Measurements from ENCODE around the gene ZNF398.

Gene ZNF398

GRCh38 chr7:149147752-149148653, 750 bp downstream of the ZNF398 start:
- no peak for DNase-seq

DNA sequence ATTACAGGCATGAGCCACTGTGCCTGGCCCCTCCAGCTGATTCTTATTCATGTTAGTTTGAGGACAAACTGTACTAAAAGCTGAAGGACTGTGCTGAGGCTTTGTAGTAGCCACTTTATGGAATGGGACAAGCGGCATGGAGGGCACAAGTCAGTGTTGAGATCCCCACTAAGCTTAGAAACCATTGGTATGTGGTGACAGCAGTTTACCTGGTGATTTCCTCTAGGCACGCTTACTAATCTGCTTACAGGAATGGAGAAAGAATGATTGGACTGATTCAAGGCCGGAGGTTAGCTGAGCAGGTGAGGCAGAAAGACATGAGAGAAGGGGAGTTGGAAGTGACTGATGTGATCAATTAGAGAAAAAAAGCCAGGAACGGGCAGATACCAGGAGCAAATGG, 3.7 kb downstream of the ZNF398 start:
- DNase-seq, result no peak

- no peak for DNase-seq
These were observed 6.1 kb downstream of the ZNF398 start for GRCh38 chr7:149153346-149153745.

- DNase-seq, result no peak
These were observed 6.8 kb downstream of the ZNF398 start for GRCh38 chr7:149154056-149154455.

GRCh38 chr7:149156898-149157297, 9.6 kb downstream of the ZNF398 start:
- no peak for DNase-seq

DNA sequence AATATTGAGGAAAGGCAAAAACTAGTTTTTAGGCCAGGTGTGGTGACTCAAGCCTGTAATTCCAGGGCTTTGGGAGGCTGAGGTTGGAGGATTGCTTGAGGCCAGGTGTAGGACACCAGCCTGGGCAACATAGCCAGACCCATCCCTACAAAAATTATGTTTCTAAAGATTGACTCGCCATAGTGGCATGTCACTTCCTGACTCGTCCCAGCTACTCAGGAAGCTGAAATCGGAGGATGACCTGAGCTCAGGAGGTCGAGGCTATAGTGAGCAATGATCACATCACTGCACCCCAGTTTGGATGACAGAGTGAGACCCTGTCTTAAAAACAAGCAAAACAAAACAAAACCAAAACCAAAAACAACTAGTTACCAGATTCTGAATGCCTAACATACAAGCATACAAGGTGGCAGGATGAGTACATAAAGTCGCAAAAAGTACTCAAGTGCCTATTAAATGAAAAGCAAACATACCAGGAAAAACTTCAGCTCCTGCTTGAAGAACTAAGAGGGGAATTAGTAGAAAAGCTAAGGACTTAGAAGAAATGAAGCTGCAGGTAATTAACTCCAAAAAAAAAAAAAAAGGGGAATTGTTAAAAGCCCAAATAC, 14.1 kb downstream of the ZNF398 start:
- DNase-seq, result no peak

DNA sequence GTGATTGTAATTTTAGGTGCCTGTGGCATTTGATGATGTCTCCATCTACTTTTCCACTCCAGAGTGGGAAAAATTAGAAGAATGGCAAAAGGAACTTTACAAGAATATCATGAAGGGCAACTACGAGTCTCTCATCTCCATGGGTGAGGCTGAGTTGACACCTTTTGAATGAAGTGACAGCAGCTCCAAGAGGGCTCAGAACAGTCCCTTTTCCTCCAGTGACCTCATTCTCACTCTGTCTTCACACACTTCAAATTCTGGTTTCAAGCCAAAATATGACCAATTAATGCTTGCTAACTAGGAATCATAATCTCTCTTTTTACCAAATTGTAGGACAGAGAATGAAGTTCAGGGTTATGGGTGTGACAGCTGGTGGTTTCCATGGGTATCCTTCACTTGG, 18.9 kb downstream of the ZNF398 start:
- no peak for DNase-seq

GRCh38 chr7:149166630-149167352, 19.5 kb downstream of the ZNF398 start:
- DNase-seq, result no peak

DNA sequence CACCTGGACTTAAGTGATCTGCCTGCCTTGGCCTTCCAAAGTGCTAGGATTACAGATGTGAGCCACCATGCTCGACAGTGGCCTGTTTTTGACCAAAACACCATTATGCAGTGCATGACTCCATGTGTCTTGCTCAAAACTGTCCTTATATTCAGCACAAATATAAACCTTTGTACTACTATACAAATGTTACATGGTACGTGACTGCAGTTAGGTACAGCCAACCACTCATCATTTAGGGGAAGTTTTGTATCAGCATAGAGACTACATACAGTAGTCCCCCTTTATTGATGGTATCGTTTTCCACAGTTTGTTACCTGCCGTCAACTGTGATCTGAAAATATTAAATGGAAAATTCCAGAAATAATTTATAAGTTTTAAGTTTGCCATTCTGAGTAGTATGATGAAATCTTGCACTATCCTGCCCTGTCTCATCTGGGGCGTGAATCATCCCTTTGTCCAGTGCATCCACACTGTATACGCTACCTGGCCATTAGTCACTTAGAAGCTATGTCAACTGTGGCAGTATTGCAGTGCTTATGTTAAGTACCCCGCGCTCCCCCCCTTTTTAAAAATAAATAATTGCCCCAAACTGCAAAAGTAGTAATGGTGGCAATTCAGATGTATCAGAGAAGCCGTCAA, 24.8 kb downstream of the ZNF398 start:
- DNase-seq, result peak; percentile 69

DNA sequence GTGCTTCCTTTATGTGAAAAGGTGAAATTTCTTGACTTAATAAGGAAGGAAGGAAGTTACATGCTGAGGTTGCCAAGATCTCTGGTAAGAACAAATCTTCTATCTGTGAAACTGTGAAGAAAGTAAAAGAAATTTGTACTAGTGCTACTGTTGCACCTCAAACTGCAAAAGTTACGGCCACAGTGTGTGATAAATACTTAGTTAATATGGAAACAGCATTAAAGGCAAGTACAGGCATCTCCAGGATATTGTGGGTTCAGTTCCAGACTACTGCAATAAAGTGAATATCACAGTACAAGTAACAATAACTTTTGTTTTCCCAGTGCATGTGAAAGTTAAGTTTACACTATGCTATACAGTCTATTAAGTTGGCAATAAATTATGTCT, 25.3 kb downstream of the ZNF398 start:
- DNase-seq, result no peak

DNA sequence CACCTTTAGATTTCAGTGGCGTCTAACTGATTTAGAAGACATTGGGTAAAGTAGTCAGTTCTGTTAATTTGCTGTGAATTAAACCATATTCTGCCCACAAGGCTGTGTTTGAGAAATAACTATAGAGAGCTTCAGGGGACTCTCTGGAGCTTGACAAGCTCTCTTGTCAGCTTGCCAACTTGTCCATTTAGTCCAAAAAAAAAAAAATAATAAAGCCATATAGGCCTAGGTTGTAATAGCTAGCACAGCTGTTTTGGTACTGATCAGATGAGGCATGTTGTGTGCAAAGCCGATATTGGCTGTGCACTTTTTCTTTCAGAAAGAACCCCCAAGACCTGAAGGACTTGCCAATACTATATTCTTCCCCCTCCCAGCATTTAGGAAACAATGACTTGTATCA, 27.9 kb downstream of the ZNF398 start:
- no peak for DNase-seq

DNA sequence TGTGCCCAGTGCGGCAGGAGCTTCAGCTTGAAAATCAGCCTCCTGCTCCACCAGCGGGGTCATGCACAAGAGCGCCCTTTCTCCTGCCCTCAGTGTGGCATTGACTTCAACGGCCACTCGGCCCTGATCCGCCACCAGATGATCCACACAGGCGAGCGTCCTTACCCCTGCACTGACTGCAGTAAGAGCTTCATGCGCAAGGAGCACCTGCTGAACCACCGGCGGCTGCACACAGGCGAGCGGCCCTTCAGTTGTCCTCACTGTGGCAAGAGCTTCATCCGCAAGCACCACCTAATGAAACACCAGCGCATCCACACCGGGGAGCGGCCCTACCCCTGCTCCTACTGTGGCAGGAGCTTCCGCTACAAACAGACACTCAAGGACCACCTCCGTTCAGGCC, 32.0 kb downstream of the ZNF398 start:
- DNase-seq, result no peak

- peak; percentile 36 for DNase-seq
These were observed 33.6 kb downstream of the ZNF398 start for GRCh38 chr7:149180722-149181449.

GRCh38 chr7:149181450-149181790, 34.2 kb downstream of the ZNF398 start:
- no peak for DNase-seq

DNA sequence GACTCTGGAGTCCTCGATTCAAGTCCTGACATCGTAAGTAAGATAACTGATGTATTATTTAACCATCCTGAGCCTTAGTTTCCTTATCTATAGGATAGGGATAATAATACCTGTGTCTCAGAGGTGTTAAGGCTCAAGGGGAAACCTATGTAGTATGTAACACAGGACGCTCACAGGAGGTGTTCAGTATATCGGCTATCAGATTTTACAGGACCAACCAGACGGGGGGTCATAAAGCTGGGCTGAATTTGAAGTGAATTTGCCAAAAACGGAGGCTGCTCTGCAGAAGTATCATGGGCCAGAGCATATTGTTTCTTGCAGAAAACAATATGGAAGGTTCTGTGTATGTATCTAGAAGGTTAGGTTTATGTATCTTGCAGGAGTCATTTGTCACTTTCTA, 37.0 kb downstream of the ZNF398 start:
- DNase-seq, result no peak

GRCh38 chr7:149188213-149188612, 41.0 kb downstream of the ZNF398 start:
- no peak for DNase-seq

GRCh38 chr7:149188637-149189259, 41.5 kb downstream of the ZNF398 start:
- DNase-seq, result no peak

DNA sequence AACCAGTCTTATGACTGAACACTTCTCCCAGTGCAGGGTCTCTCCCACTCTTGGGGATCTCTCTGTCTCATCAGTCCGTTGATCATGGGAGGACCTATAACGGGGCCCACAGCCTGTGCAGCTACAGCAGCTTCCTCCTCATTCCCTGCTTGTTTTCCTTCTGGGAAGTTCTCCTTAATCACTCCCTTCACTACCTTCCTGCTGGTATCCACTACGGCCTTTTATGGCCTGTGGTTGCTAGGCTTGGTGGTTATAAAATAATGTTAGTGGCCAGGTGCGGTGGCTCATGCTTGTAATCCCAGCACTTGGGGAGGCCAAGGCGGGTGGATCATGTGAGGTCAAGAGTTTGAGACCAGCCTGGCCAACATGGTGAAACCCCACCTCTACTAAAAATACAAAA, 44.6 kb downstream of the ZNF398 start:
- no peak for DNase-seq

- no peak for DNase-seq
These were observed 47.5 kb downstream of the ZNF398 start for GRCh38 chr7:149194799-149195179.

GRCh38 chr7:149195180-149196150, 48.2 kb downstream of the ZNF398 start, which contains the start of gene ZNF282:
ZNF282 (plus strand) TSS chr7:149195546; CDS start chr7:149195590, 44 bp downstream.
- DNase-seq, result peak; percentile 89

DNA sequence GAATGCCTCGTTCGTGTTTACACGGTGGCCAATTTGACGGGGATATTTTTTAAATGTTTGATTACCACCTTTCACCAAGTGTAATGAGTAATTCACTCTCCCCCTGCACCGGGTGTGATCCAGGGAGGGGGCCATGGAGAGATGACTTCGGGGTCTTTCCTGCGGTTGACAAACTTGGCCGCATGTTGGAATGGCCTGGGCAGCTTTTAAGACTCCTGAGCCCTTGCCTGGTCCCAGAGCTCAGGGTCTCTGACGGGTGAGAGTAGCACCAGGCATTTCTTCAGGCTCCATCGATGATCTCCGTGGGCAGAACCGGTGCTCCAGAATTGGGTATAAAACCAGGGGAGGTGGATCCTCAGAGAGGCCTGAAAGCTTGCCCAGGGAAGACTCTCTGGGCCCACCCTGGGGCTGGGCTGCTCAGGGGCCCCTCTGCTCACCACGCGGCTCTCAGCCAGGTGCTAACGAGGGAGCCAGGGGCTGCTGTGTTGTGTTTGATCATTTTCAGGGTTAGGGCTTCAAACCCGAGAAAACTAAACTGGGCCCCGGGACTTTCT, 49.0 kb downstream of the ZNF398 start:
- no peak for DNase-seq

Measured in fibroblast of upper back skin (primary cell).